HT1080 (cell line): Measurements from ENCODE around the gene PAF1. TPM values are rescaled to one million over a fixed set of nuclear protein-coding genes. Genes with fewer than 3 reads are reported as not detected.
A peak's percentile ranks its signal among the peaks of the same experiment; 100 is the strongest.
"Not testable (repeated sequence)": the region's sequence is repeated elsewhere in the genome, so short reads cannot be mapped to it uniquely, and the experiment has no call there.

ENCODE experiments used
- DNase-seq: peaks from one replicate; pipeline ENCODE4 v3.0.0-alpha.2; 2015; ENCODE audit warnings: low read depth
- small RNA-seq: library from RNA; depleted of rRNA; stranded (forward); fragments of <200 nt; gene quantifications from one replicate; pipeline ENCODE3, GENCODE V24; 2014
- total RNA-seq: library from RNA; depleted of rRNA; stranded (reverse); fragments of >200 nt; shearing (Covaris generic); gene quantifications from 2 replicates; pipeline ENCODE4 v1.2.3, GENCODE V29; 2014; rRNA removed

The PAF1 gene
- total RNA-seq, 1 experiment from 2014 or later, result 56.1 TPM

DNA sequence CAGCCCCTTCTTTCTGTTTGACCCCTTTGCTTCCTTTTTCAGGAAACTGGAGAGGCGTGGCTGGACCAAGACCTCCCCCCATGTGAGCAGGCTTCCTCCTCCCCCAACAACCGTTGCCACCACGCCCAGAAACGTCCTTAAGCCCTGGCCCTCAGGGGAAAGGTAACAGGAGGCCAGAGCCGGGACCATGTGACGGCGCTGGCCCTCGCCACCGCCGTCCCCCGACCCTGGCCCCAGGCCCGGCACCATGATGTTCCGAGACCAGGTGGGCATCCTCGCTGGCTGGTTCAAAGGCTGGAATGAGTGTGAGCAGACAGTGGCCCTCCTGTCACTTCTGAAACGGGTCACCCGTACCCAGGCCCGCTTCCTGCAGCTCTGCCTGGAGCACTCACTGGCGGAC, 34.3 kb downstream of the PAF1 start:
- DNase-seq, result no peak

DNA sequence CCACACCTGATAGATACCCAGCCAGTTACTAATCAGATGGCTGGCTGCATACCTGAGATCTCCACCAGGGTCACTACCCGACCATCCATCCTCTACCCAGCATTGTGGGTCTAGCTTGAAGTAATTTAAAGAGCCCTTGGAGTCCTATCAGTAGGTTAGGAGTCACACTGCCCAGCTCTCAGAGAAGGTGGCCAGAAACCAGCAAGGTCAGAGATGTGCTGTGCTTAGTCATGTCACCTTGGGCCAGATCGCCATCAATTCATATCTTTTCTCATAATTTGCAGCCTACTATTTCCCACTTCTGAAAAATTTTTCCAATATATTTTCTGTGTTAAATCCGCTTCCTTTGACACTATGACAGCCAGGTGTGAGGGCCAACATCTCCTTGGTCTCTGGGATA, 34.8 kb downstream of the PAF1 start:
- DNase-seq, result no peak

DNA sequence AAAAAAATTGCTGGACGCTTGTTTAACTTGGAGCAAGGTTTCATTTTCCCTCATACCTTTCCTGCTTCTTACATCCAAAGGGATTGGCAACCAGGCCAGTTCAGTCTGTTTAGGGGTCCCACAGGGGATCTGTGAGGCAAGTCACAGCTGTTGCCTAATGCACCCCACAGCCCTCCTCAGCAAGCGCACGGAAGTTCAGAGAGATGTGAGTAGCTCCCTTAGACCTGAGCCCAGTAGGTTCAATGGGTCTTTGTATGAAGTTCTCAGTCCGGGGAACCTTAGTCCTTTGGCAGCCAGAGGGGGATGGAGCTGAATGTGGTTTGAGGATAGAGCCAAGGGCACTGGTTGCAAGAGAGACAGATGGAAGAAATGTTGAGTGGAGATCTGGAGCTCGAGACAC, 35.7 kb downstream of the PAF1 start:
- no peak for DNase-seq

DNA sequence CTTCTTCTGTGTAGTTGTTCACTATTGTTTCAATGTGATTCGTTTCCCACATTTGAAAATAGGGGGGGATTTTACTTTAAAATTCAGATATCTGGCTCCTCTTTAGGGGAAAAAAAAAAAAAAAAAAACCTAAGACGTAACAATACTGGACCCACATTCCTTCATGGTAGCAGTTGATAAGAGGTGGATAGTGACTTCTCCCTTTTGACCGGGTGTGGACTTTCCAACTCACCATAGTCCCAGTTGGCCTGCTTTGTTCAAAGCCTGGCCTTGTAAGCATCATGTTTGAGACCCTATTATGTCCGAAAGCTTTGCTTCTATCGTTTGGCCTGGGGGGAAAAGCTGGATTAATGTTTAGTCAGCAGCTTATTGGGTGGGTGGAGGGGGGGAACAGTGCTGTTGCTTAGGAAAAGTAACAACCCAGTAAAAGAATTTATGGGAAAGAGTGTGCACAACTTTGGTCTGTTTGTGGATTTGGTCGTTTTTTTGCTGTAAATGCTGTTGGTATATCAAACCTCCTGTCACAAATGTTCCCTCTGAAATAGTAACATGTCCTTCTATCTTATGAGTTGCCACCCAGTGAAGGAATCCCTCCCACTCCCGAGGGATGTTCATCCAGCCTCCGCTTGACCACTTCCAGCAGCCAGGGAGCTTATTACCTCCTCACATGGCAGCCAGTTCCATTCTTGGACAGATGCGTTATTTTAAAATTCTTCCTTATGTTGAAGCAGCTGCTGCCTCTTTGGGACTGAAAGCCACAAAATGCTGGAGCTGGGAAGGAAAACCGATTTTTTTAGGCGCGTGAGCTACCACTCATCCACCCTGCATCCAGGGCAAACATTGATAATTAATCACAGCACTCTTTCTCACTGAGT, 38.3 kb downstream of the PAF1 start:
- no peak for DNase-seq

DNA sequence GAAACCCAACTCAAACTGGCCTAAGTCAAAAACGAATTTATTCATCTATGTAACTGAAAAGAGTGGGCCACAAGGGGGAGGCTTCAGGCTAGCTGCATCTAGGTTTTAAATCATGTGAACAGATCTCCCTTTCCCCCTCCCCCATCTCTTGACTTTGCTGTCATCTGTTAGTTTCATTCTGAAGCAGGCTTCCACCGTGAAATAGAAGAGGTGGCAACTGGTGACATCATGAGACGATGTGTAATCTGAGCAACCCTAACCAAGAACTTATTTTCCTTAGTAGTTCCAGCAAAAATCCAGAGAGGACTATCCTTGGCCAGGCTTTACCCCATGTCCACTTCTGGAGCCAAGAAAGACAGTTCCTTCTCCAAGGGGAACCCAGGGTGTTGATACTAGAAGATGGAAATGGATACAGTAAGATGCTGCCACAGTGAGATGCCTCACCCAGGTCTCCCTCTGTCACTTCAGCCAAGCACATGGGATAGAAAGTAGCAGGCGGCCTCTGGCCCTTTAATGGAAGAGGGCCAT, 39.3 kb downstream of the PAF1 start:
- no peak for DNase-seq

DNA sequence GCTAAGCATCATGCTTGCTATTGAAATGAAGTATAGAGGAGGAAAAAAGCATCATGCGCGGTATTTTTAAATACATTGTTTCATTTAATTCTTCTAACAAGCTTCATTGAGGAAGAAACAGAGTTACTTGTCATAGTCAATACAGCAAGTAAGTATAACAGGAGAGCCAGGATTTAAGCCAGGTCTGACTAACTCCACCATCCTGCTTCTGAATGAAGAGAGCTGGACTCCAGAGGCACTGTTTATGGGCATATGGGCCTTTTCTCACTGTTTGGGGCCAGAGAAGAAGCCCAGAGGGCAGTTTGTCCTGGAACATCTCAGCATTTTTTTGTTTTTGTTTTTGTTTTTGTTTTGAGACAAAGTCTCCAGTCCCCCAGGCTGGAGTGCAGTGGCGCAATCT, 40.8 kb downstream of the PAF1 start:
- DNase-seq, result no peak

DNA sequence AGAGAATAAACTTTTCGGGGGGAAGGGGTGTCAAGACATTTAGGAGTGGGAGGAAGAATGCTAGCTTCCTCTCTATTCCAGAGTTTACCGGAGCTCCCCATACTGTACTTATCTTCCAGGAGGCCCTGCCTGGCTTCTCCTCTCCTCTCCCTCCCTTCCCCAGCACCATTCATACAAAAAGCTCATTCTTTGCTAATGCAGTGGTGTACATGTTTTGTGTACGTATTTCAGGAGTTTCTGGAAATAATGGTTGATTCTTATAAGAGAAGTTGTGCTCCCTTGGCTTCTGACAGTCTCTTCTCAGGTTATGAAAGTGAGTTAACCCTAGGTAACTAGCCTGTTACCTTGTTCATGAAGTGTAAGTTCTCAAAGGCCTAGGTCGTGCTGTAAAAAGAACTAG, 41.6 kb downstream of the PAF1 start:
- DNase-seq, result no peak

DNA sequence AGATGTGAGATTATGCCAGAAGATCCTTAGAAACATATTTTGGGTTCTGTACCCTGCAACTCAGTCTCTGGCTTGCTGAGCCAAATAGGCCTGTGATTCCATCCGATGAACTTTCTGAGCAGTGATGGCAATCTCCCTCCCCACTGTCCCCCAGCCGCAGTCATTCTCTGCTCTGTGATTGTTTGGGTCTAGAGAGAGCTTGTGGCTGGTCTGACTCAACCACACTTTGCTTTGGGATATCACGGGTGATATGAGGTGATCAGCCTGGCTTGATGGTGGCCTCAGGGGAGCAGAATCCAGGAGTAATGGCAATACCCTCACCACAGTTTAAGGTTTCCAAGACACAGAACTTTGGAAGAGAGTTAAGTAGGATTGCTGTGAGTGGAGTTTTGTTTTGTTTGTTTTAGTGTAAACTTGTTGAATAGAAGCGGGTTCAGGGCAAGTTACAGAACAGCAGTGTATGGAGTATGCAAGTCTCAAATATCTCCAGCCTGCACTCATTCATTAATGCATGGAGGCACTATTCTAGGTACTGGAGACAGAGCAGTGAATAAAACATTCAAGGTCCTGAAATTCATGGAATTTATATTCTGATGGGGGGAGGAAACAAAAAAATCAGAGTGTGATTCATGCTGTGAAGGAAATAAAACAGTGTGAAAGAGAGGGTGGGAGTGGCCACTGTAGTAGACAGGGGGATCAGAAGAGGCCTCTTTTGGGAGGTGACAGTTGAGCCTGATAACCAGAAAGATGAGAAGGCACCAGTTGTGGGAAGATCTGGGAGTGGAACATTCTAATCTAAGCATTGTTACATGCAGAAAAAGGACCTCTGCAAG, 43.4 kb downstream of the PAF1 start:
- DNase-seq, result no peak

DNA sequence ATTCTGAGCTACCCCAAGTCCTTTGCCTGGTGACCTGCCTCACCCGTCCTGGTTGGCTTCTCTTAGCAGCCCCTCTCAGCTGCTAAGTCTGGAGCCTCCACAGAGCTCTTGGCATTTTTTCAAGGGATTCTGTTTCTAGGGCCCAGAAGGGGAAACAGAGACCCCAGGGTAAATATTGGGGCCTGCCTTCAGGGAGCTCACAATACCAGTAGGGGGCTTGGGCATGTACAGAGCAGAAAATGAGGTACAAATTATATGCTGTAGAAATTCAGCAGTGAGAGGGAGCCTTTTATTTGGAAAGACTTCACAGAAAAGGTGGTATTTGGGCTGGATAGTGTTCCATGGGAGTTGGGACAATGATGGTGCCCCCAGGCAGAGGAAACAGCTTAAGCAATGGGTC, 45.0 kb downstream of the PAF1 start:
- no peak for DNase-seq

DNA sequence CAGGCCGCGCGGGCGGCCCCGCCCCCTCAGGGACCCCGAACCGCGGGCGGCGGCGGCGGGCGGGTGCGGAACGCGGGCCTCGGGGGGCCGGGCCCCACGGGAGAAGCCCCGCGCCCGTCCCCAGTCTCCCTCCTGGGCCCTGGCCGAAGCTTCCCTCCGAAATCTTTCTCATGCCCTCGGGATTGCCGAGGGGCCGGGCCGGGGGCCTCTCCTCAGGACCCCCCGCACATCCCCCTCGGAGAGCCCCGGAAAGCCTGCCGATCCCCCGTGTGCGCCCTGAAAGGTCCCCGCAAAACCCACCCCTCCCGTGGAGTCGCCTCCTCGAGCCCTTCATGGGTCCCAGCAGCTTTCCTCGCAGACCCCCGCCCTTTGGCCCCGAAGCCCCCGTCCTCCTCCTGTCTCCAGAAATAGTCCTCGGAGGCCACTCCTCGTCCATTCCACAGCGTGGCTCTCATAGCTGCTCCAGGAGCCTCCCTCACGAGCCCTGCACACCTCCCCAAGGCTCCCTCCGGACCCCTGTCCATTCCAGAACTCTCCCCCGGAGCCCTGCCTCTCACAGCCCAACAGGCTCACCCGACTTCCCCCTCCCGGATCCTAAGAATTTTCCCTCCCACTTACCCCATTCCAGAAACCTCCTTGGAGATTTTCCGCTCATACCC, 48.1 kb downstream of the PAF1 start:
- DNase-seq, result no peak

DNA sequence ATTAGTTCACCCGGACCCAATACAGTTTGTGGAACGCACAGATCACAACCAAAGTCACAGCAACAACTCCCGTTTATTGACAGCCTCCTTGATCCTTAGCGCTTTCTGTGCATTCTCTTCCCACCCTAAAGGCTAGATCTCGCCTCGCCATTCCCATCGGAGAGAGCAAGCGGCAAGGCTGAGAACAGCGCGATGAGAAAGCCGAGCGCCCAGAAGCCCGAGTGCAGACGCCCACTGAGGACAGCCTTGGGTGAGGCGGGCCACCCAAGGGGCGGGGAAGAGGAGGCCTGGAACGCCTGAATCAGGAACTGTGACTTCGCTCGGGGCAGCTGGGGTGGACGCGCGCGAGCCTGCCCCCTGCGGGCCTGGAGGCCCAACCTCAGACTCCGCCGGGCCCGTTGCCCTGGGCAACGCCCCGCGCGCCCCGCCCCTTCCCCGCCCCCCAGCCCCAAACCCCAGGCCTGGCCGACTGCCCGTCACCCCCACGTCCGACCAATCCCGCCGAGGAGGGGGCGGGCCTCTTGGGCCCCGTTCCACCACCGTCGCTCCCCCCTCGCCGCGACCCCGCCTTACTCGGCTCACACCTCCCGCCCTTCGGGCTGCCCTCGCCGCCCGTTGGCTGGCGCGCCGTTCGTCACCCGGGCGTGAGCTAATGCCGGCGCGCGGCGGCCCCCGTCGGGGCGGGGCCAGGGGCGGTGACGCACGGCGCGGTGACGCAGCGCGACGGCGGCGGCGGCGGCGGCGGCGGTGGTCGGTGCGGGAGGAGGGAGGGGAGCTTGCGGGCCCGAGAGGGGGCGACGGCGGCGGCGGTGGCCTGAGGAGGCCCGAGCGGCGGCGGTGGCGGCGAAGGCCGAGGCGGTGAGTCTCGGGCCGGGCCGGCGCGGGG, 48.9 kb downstream of the PAF1 start, which contains the start of gene SAMD4B:
TSS of gene SAMD4B (plus strand) at position 703 of the 886 bp plus-strand sequence. CDS start 14,473 bp downstream, outside the sequence.
- DNase-seq, result peak; percentile 94

DNA sequence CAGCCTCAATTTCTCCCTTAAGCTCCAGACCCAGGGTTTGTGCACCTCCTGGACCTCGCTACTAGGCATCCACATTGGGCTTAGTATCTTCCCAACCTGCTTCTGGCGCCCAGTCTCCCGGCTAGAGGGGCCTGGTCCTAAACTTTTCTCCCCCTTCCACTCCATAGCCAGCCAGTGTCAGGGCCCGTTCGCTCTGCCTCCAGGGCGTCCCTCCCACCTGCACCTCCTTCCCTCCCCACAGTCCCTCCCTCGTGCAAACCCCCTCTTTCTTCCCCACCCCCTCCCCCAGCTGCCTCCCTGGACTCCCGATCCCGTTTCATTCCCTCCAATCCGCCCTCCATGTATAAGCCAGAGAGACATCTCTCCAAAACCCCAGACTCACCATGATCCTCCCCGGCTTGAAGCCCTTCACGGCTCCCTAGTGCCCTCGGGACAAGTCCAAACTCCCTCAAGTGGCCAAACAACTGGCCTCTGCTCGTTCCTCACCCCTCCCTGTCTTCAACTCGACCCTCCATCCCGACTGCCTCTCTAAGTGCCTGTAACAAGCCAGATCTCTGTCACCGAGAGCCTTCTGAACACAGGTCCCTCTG, 49.7 kb downstream of the PAF1 start:
- DNase-seq, result no peak

DNA sequence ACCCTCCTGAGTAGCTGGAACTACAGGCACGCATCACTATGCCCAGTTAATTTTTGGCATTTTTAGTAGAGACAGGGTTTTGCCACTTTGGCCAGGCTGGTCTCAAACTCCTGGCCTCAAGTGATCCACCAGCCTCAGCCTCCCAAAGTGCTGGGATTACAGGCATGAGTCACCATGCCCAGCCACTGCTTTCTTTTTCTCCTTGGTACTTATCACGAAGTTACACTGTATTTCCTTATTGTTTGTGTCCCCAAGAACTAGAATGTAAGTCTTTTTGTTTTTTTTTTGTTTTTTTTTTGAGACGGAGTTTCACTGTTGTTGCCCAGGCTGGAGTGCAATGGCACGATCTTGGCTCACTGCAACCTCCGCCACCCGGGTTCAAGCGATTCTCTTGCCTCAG, 50.8 kb downstream of the PAF1 start:
- not testable (repeated sequence) for DNase-seq

DNA sequence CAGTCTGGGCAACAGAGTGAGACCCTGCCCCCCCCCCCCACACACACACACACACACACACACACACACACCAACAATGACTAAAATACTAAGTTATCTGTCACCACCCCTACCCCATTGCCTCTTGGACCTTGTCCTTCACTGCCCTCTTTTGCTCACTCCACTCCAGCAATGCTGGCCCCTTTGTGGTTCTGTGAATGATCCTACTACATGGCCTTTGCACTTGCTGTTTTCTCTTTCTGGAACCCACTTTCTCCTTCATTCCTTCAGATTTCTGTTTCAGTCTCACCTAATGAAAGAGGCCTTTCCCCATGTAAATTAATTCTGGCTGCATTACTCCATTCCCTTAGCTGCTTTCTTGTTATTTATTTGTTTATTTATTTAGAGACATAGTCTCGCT, 51.2 kb downstream of the PAF1 start:
- no peak for DNase-seq

DNA sequence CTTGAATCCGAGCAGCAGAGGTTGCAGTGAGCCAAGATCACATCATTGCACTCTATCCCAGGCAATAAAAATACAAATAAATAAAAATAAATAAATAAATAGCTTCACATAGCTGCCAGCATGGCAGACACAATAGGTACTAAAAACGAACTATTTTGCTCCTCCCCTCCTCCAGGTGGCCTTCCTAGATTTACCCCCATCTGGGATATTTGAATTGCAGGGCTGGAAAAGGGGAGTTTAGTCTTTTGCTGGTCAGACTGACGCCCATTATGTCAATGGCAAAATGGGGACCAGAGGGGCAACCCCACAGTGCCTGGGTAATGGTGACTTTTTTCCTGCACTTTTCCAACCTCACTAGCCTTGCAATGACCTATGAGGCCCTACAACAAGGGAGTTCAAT, 54.4 kb downstream of the PAF1 start:
- no peak for DNase-seq

Small RNAs within 50 kb of the gene (small RNA-seq; reads per million reads assigned to genes)
- gene AC011445.2, result 0.07 reads per million
- not detected for gene MIR4530
- gene RN7SL566P, result not detected

Other genes starting within 250 kb of the PAF1 start
- 0.10 TPM in 1 of 2 replicates, not detected in the other for gene NCCRP1, start 194.1 kb downstream of the PAF1 start, total RNA-seq
- not detected in 2 replicates for gene SYCN, start 186.8 kb downstream of the PAF1 start, total RNA-seq
- not detected in 2 replicates for gene IFNL3, start 146.1 kb downstream of the PAF1 start, total RNA-seq
- 0.13 TPM in 1 of 2 replicates, not detected in the other for gene IFNL4, start 142.2 kb downstream of the PAF1 start, total RNA-seq
- not detected in 2 replicates for gene IFNL2, start 122.7 kb downstream of the PAF1 start, total RNA-seq
- not detected in 2 replicates for gene IFNL1, start 94.7 kb downstream of the PAF1 start, total RNA-seq
- gene LRFN1, start 70.2 kb downstream of the PAF1 start, total RNA-seq, result 1.3 and 4.0 TPM in 2 replicates
- 3.6 and 3.8 TPM in 2 replicates for gene GMFG, start 55.1 kb downstream of the PAF1 start, total RNA-seq
- gene SAMD4B, start 48.7 kb downstream of the PAF1 start, total RNA-seq, result 75.1 and 129 TPM in 2 replicates
- 24.6 and 47.3 TPM in 2 replicates for gene MED29, start 272 bp upstream of the PAF1 start, total RNA-seq
- 1.3 and 2.8 TPM in 2 replicates for gene ZFP36, start 15.7 kb upstream of the PAF1 start, total RNA-seq
- 14.0 and 16.5 TPM in 2 replicates for gene PLEKHG2, start 21.6 kb upstream of the PAF1 start, total RNA-seq
- 222 and 315 TPM in 2 replicates for gene RPS16, start 44.8 kb upstream of the PAF1 start, total RNA-seq
- 86.2 and 91.6 TPM in 2 replicates for gene SUPT5H, start 54.5 kb upstream of the PAF1 start, total RNA-seq
- gene TIMM50, start 89.7 kb upstream of the PAF1 start, total RNA-seq, result 158 and 199 TPM in 2 replicates
- 0.80 and 1.2 TPM in 2 replicates for gene DLL3, start 107.8 kb upstream of the PAF1 start, total RNA-seq
- gene SELENOV, start 124.0 kb upstream of the PAF1 start, total RNA-seq, result not detected in 2 replicates
- 4.6 and 5.1 TPM in 2 replicates for gene EID2B, start 141.7 kb upstream of the PAF1 start, total RNA-seq
- gene EID2, start 149.1 kb upstream of the PAF1 start, total RNA-seq, result 19.4 and 21.8 TPM in 2 replicates
- not detected in 2 replicates for gene LGALS13, start 211.4 kb upstream of the PAF1 start, total RNA-seq